Esophagus muscularis mucosa (tissue), 3 donors: ENCODE results near the gene MYH10.

ENCODE experiments used
- CTCF ChIP-seq, 3 experiments: fragments of 200-600 bp in 2 of 3; fragments of 450-650 bp in 1 of 3; sonication (generic) in 2 of 3; IDR thresholded peaks; one replicate each; pipeline ENCODE4 v1.5.1; 2017 to 2019; ENCODE audit warnings: antibody characterized with exemption in 3 of 3, mild to moderate bottlenecking in 2 of 3, moderate library complexity in 1 of 3
- POLR2A ChIP-seq: fragments of 450-650 bp; IDR thresholded peaks from one replicate; pipeline ENCODE4 v1.6.1; 2017; ENCODE audit warnings: antibody characterized with exemption, moderate library complexity, mild to moderate bottlenecking, low read depth
- POLR2AphosphoS5 ChIP-seq, 2 donors: sonication (generic); formaldehyde crosslinking; IDR thresholded peaks; one replicate each; pipeline ENCODE4 v1.6.1; 2017; ENCODE audit warnings: antibody characterized with exemption in 2 of 2

GRCh38 chr17:8477171-8477570 lies 153.4 kb downstream of the MYH10 start:
- TF ChIP-seq CTCF (IDR thresholded peaks at IDR 0.05) (no peak), POLR2A (no peak), POLR2AphosphoS5 (IDR thresholded peaks at IDR 0.05) (no peak)
